HG03196 (cell line): ENCODE measurements around the gene TFCP2L1.

Experiments
- ATAC-seq: cut with Tn5 transposase; IDR thresholded peaks from one replicate; pipeline ENCODE4 v1.9.1; 2021; ENCODE audit not compliant: unreplicated experiment

TFCP2L1 gene

DNA sequence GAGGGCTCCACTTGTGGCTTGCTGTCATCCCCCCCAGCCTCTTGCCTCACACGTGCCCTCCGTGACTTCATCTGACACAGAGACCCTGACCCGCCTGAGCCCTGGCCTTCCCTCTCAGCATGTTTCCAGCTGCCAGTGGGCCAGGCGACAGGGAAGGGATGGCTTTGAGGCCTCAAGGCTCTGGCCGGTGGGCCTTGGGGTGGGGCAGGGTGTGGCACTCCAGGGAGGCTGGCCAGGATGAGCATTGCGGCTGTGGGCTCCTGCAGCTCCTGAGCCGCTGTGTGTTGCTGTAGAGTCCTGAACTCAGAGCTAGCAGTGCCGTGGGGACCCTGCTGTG is 85.0 kb downstream of the TFCP2L1 start:
- ATAC-seq: no peak

GRCh38 chr2:121199281-121200010 is 85.6 kb downstream of the TFCP2L1 start:
- no peak for ATAC-seq

GRCh38 chr2:121197369-121198091 is 87.5 kb downstream of the TFCP2L1 start:
- ATAC-seq: no peak

DNA sequence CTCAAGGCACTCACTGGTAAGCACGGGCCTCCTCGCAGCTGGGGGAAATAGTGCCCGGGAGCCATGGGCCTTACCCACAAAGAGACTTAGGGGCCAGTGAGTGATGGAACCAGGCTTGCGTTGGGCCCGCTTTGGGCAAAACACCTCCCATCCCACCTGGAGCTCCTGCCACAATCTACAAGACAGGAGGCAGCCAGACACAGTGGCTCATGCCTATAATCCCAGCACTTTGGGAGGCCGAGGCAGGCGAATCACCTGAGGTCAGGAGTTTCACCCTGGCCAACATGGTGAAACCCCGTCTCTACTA is 88.2 kb downstream of the TFCP2L1 start:
- no peak for ATAC-seq

DNA sequence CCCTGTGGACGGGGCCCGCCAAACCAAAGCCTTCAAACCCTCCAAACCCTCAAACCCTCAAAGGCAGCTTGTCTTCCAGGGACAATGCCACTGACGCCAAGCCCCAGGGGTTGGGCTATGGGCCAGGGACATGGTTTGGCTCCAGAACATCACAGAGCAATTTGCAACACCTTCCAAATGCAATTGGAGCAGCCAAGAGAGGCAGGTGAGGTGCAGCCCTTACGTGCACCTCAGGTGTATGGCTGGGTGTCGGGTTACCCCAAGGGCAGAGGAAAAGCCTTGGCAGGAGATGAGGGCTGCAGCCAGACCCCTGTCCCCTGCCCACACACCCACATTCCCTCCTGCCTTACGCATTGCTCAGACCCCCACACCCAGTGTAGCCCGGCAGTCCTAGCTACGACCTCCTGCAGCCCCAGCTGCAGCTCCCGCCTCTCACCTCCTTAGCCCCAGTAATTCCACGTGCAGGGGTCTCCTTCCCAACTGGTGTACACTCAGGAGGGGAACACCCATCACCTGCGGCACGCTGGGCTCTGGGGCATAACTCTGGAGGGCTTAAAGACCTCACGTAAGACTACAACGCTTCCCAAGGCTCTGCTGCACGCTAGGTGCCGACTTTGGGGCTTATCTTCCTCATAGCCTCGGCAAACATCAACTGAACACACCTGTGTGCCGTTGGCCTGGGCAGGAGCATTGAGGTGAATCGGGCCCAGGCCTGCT is 88.7 kb downstream of the TFCP2L1 start:
- ATAC-seq: no peak

DNA sequence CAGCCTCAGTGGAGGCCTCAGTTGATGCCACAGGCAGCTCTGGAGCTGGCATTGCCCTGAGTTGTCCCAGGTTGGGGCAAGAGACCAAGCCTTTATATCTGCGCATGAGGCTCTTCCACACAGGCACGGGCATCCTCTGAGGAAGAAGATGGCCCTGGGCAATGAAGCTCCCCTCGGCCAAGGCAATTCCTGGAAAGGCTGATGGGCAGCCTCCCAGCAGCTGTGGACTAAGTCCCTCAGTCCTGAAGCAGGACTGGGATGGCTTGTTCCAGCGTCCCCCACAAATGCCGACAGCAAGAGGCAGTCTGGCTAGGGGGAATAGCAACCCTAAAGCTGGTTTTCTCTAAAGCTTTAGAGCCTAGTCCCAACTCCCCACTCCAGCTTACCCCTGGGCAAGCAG is 90.0 kb downstream of the TFCP2L1 start:
- no peak for ATAC-seq

GRCh38 chr2:121194626-121195025 is 90.4 kb downstream of the TFCP2L1 start:
- ATAC-seq: no peak

DNA sequence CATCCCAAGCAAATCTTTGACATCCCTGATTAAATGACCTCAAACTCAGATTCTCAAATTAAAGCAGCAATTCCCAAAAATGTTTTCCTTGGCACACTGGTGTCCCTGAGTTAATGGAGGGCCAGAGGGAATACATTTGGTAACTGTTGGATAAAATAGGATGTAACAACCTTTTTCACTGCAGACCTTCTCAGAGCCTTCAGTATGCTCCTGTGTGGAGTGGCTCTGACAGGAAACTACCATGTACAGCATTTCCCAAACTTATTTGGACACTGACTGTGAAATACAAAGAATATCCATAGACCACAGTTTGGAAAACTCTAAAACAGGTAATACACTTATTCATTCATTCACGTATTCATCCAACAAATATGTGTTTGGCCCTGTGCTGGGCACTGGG is 91.8 kb downstream of the TFCP2L1 start:
- ATAC-seq: no peak

DNA sequence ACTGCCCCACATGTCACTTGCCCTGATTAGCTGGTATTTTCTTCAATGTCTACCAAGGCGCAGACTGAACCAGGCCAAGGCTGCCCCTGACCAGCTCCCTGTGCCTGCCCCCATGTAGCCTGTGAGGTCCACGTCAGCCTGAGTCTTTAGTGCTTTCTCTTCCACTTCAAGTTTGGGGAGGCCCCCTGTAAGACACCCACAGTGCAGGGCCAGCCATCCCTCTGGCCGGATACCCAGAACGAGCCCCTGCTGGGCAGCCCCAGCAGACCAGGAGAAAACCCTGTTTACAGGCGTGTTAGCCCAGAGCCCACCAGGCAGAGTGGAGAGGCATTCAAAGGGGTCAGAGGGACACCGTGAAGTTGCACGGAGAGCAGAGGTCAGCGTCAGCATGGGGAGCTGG is 92.4 kb downstream of the TFCP2L1 start:
- ATAC-seq: no peak

- no peak for ATAC-seq
These were observed 93.5 kb downstream of the TFCP2L1 start for GRCh38 chr2:121191191-121192170.

GRCh38 chr2:121189661-121190381 is 95.2 kb downstream of the TFCP2L1 start:
- ATAC-seq: no peak

GRCh38 chr2:121189011-121189410 is 96.0 kb downstream of the TFCP2L1 start:
- no peak for ATAC-seq

GRCh38 chr2:121187982-121188411 is 97.0 kb downstream of the TFCP2L1 start:
- ATAC-seq: no peak

GRCh38 chr2:121187351-121187981 is 97.5 kb downstream of the TFCP2L1 start:
- ATAC-seq: no peak

- no peak for ATAC-seq
These were observed 98.7 kb downstream of the TFCP2L1 start for GRCh38 chr2:121186261-121186660.

GRCh38 chr2:121185571-121186074 is 99.4 kb downstream of the TFCP2L1 start:
- no peak for ATAC-seq

GRCh38 chr2:121185111-121185510 is 99.9 kb downstream of the TFCP2L1 start:
- ATAC-seq: no peak

DNA sequence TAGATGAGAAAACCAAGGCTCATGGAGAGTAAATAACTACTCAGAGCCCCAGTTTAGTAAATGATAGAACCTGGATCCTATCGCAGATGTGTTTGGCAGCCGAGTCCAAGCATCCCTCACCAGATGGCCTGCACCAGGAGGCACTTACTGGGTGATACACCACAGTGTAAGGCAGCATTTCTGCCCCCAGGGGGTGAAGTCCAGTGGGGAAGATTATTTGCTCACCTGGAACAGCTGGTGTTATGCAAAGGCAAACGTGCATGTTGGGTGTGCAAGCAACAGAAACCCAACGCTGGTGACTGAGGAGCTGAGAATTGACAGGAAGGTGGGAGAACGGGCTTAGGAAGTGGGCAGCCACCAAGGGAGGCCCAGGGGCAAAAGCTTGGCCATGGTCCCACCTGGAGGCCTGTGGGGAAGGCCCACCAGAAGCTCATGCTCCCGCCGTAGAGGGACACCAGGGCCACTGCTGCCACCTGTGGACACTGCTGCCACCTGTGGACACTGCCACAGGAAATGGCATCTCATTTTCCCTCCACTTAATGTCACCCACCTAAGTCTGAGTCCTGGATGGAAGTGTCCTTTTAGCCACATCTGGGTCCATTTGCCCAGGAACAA is 100.6 kb downstream of the TFCP2L1 start:
- no peak for ATAC-seq

DNA sequence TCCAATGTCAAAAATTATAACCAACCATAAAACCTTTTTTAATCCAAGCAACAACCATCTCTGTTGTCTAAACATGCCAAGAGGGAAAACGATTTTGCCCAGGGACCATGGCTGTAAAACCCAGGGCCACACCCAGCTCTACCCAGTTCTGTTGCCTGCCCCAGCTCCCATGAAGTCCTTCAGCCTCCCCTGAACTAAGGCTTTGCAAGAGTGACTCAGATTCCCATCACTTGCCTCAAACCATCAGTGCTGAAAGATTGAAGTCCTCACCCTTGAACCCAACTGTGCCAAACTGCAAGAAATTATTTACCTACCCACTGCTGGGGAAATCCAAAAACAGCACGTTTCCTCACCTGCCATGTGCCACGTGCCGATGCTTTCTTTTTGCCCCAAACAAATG is 102.5 kb downstream of the TFCP2L1 start:
- no peak for ATAC-seq
